GM23338 (cell line): ENCODE data around the gene CCR7. TPM values are rescaled to one million over a fixed set of nuclear protein-coding genes. Genes with fewer than 3 reads are reported as not detected.

ENCODE experiments used
- ATAC-seq: fragments of 200-7000 bp; cut with Tn5 transposase; 3 replicates; pipeline ENCODE4 v1.9.1; 2020
- DNase-seq: peaks from one replicate; pipeline ENCODE4 v3.0.0-alpha.2; 2015; ENCODE audit warnings: low spot score
- H2AFZ ChIP-seq: fragments of 200-600 bp; sonication (generic); 2 replicates; pipeline ENCODE4 v1.8.0; 2016; ENCODE audit warnings: antibody characterized with exemption, mild to moderate bottlenecking, moderate library complexity
- H3F3A ChIP-seq: fragments of 200-600 bp; sonication (generic); replicated peaks from 2 replicates; pipeline ENCODE4 v1.8.0; 2017; ENCODE audit warnings: antibody characterized with exemption, mixed run types, low read depth
- H3K27ac ChIP-seq: fragments of 200-600 bp; sonication (generic); 2 replicates; pipeline ENCODE4 v1.6.1; 2016; ENCODE audit warnings: low read depth
- H3K27me3 ChIP-seq: fragments of 200-600 bp; sonication (generic); 2 replicates; pipeline ENCODE4 v1.8.0; 2016; ENCODE audit warnings: mild to moderate bottlenecking, mixed run types, moderate library complexity; ENCODE audit not compliant: insufficient read depth
- H3K36me3 ChIP-seq: fragments of 200-600 bp; sonication (generic); 2 replicates; pipeline ENCODE4 v1.8.0; 2016; ENCODE audit warnings: mild to moderate bottlenecking; ENCODE audit not compliant: insufficient read depth
- H3K4me1 ChIP-seq: fragments of 200-600 bp; sonication (generic); 2 replicates; pipeline ENCODE4 v1.8.0; 2016; ENCODE audit warnings: mild to moderate bottlenecking, moderate library complexity; ENCODE audit not compliant: insufficient read depth
- H3K4me2 ChIP-seq: fragments of 200-600 bp; sonication (generic); 2 replicates; pipeline ENCODE4 v1.7.1; 2017; ENCODE audit warnings: mixed run types
- H3K4me3 ChIP-seq: fragments of 200-600 bp; sonication (generic); 2 replicates; pipeline ENCODE4 v1.6.1; 2016; ENCODE audit warnings: mixed run types
- H3K79me2 ChIP-seq: fragments of 200-600 bp; sonication (generic); replicated peaks from 2 replicates; pipeline ENCODE4 v1.8.0; 2017; ENCODE audit warnings: mild to moderate bottlenecking; ENCODE audit not compliant: insufficient read depth
- H3K9me2 ChIP-seq: fragments of 200-600 bp; sonication (generic); 2 replicates; pipeline ENCODE4 v1.8.0; 2017; ENCODE audit not compliant: insufficient read depth
- H4K20me1 ChIP-seq: fragments of 200-600 bp; sonication (generic); replicated peaks from 2 replicates; pipeline ENCODE4 v1.8.0; 2017; ENCODE audit warnings: mild to moderate bottlenecking; ENCODE audit not compliant: insufficient read depth
- H3K27ac Mint-ChIP-seq: 2 replicates; pipeline ENCODE4 v1.8.0; 2020; ENCODE audit warnings: inconsistent platforms, mild to moderate bottlenecking, moderate library complexity, mixed read lengths
- H3K27me3 Mint-ChIP-seq: 3 replicates; pipeline ENCODE4 v1.8.0; 2022; ENCODE audit warnings: low read depth, mild to moderate bottlenecking, moderate library complexity, mixed read lengths, inconsistent platforms; ENCODE audit not compliant: insufficient read depth, poor library complexity
- H3K36me3 Mint-ChIP-seq: 3 replicates; pipeline ENCODE4 v1.8.0; 2021; ENCODE audit warnings: low read depth, mild to moderate bottlenecking, inconsistent platforms, moderate library complexity, mixed read lengths
- H3K4me1 Mint-ChIP-seq: 3 replicates; pipeline ENCODE4 v1.8.0; 2020; ENCODE audit warnings: mild to moderate bottlenecking, inconsistent platforms, mixed read lengths
- H3K4me3 Mint-ChIP-seq: 3 replicates; pipeline ENCODE4 v1.8.0; 2021; ENCODE audit warnings: moderate library complexity, mild to moderate bottlenecking, inconsistent platforms, mixed read lengths
- H3K9me3 Mint-ChIP-seq: 3 replicates; pipeline ENCODE4 v1.8.0; 2020; ENCODE audit warnings: moderate library complexity, mild to moderate bottlenecking, inconsistent platforms, mixed read lengths
- CREB1 ChIP-seq: fragments of 250-450 bp; sonication (Bioruptor Pico); IDR thresholded peaks from 2 replicates; pipeline ENCODE4 v1.5.0; 2020; ENCODE audit warnings: low read depth, mild to moderate bottlenecking, moderate library complexity
- CTCF ChIP-seq, 2 experiments: fragments of 200-600 bp in 1 of 2; sonication (generic) in 1 of 2; conservative IDR thresholded peaks; 2 replicates each; pipeline versions ENCODE4 v1.5.1 to v1.6.1; 2016 to 2017; ENCODE audit warnings: antibody characterized with exemption in 2 of 2, low read depth in 2 of 2, mild to moderate bottlenecking in 2 of 2, moderate library complexity in 1 of 2
- ETS1 ChIP-seq: IDR thresholded peaks from 2 replicates; pipeline ENCODE4 v1.6.1; 2016; ENCODE audit warnings: antibody characterized with exemption
- EZH2 ChIP-seq: fragments of 200-600 bp; sonication (generic); IDR thresholded peaks from one replicate; pipeline ENCODE4 v1.8.0; 2017; ENCODE audit warnings: antibody characterized with exemption, mild to moderate bottlenecking, low read depth; ENCODE audit not compliant: unreplicated experiment
- EZH2phosphoT487 ChIP-seq: fragments of 200-600 bp; sonication (generic); IDR thresholded peaks from one replicate; pipeline ENCODE4 v1.8.1; 2018; ENCODE audit warnings: antibody characterized with exemption; ENCODE audit not compliant: unreplicated experiment
- JUNB ChIP-seq: IDR thresholded peaks from one replicate; pipeline ENCODE4 v1.6.1; 2016; ENCODE audit warnings: antibody characterized with exemption; ENCODE audit not compliant: unreplicated experiment
- NANOG ChIP-seq: IDR thresholded peaks from 2 replicates; pipeline ENCODE4 v1.6.1; 2016; ENCODE audit warnings: antibody characterized with exemption, borderline replicate concordance
- POLR2AphosphoS5 ChIP-seq: IDR thresholded peaks from 2 replicates; pipeline ENCODE4 v1.6.1; 2016; ENCODE audit warnings: antibody characterized with exemption, low read depth
- REST ChIP-seq: IDR thresholded peaks from one replicate; pipeline ENCODE4 v1.6.1; 2018; ENCODE audit warnings: antibody characterized with exemption; ENCODE audit not compliant: unreplicated experiment
- STAT1 ChIP-seq: IDR thresholded peaks from one replicate; pipeline ENCODE4 v1.6.1; 2016; ENCODE audit warnings: antibody characterized with exemption; ENCODE audit not compliant: unreplicated experiment
- ZNF114 ChIP-seq: fragments of 250-450 bp; sonication (Bioruptor Pico); IDR thresholded peaks from 2 replicates; pipeline ENCODE4 v1.5.0; 2020; ENCODE audit warnings: mild to moderate bottlenecking, moderate library complexity
- ZNF331 ChIP-seq: fragments of 250-450 bp; sonication (Bioruptor Pico); IDR thresholded peaks from 2 replicates; pipeline ENCODE4 v1.5.0; 2020; ENCODE audit warnings: low read depth, mild to moderate bottlenecking, moderate library complexity
- ZNF462 ChIP-seq: fragments of 250-450 bp; sonication (Bioruptor Pico); IDR thresholded peaks from 2 replicates; pipeline ENCODE4 v1.5.0; 2020; ENCODE audit warnings: mild to moderate bottlenecking, moderate library complexity
- polyA plus RNA-seq: library from polyadenylated mRNA; unstranded; fragments of >200 nt; fragmentation: Nextera tagmentation; extraction: Ambion mirVana; gene quantifications from 2 replicates; pipeline ENCODE4 v1.2.1, GENCODE V29; 2016
- total RNA-seq: library from RNA; depleted of rRNA; stranded (reverse); fragments of >200 nt; shearing (Covaris generic); gene quantifications from 2 replicates; pipeline ENCODE4 v1.2.3, GENCODE V29; 2014

Gene CCR7
- total and polyA plus RNA-seq, 2 experiments from 2014 or later: 0.37 to 0.59 TPM

GRCh38 chr17:40600486-40601046 is 35.3 kb upstream of the CCR7 start:
- Histone ChIP-seq H3K9me2 (no peaks in the 10 kb centered on the region), H3K79me2 (no peaks in the 10 kb centered on the region), H3K27me3 (no peaks in the 10 kb centered on the region), H3K4me3 (no peak overlapping the region), H3K36me3 (no peaks in the 10 kb centered on the region), H3K4me2 (no peak overlapping the region), H3F3A (no peaks in the 10 kb centered on the region), H3K27ac (no peak overlapping the region), H2AFZ (no peak overlapping the region), H4K20me1 (no peaks in the 10 kb centered on the region), H3K4me1 (peaks cover 4% of the 10 kb centered on the region; the same call in 1 of the 2 replicates)
- DNase-seq (no peak), ATAC-seq (no peak)
- Mint-ChIP-seq H3K27ac (no peak overlapping the region), H3K36me3 (no peaks in the 10 kb centered on the region), H3K27me3 (peaks cover 3% of the 10 kb centered on the region), H3K9me3 (no peaks in the 10 kb centered on the region), H3K4me3 (no peak overlapping the region), H3K4me1 (peaks cover 5% of the 10 kb centered on the region; the same call in 2 of the 3 replicates)
- TF ChIP-seq NANOG (no peak), ZNF114 (CRISPR knock-in tag) (no peak), EZH2phosphoT487 (no peak), JUNB (no peak), CREB1 (no peak), STAT1 (no peak), POLR2AphosphoS5 (no peak), ZNF331 (CRISPR knock-in tag) (no peak), EZH2 (no peak), CTCF (conservative IDR thresholded peaks at IDR 0.05; ENCODE audit: low read depth in 2 of 2) (no peak), ZNF462 (CRISPR knock-in tag) (no peak), ETS1 (no peak), REST (no peak)
